HepG2 (cell line): Measurements from ENCODE around the gene HYCC2. TPM values are rescaled to one million over a fixed set of nuclear protein-coding genes. Genes with fewer than 3 reads are reported as not detected.

Source experiments
- BHLHE40 ChIP-seq: IDR thresholded peaks from 2 replicates; pipeline ENCODE4 v1.6.1; 2011; ENCODE audit warnings: low read length, improper control_type of control experiment
- HNRNPH1 ChIP-seq: fragments of 200-400 bp; formaldehyde crosslinking; optimal IDR thresholded peaks from 2 replicates; pipeline ENCODE3; 2017; ENCODE audit warnings: mild to moderate bottlenecking, low read depth, low read length
- ISX ChIP-seq: sonication (generic); formaldehyde crosslinking; conservative IDR thresholded peaks from 2 replicates; pipeline ENCODE4 v1.5.0; 2020; ENCODE audit warnings: missing genetic modification reagents
- NFE2L1 ChIP-seq: sonication (generic); formaldehyde crosslinking; IDR thresholded peaks from 2 replicates; pipeline ENCODE4 v1.4.0; 2020; ENCODE audit warnings: missing genetic modification reagents, mild to moderate bottlenecking, borderline replicate concordance
- NFYC ChIP-seq: IDR thresholded peaks from 2 replicates; pipeline ENCODE4 v1.6.1; 2016; ENCODE audit warnings: missing genetic modification reagents, missing compliant biosample characterization
- PAXIP1 ChIP-seq: sonication (generic); formaldehyde crosslinking; conservative IDR thresholded peaks from 2 replicates; pipeline ENCODE4 v1.4.0; 2020; ENCODE audit warnings: mild to moderate bottlenecking, missing genetic modification reagents, moderate library complexity
- PITX1 ChIP-seq: sonication (generic); formaldehyde crosslinking; IDR thresholded peaks from 2 replicates; pipeline ENCODE4 v1.5.1; 2020; ENCODE audit warnings: mild to moderate bottlenecking, missing genetic modification reagents
- PRDM4 ChIP-seq: sonication (generic); formaldehyde crosslinking; IDR thresholded peaks from 2 replicates; pipeline ENCODE4 v1.9.0; 2021; ENCODE audit warnings: missing genetic modification reagents, borderline replicate concordance
- YY1 ChIP-seq: IDR thresholded peaks from 2 replicates; pipeline ENCODE4 v1.6.1; 2011; ENCODE audit warnings: low read length, low read depth, moderate library complexity, mild to moderate bottlenecking; ENCODE audit not compliant: insufficient read depth, insufficient replicate concordance
- ZNF331 ChIP-seq: sonication (generic); formaldehyde crosslinking; IDR thresholded peaks from 2 replicates; pipeline ENCODE4 v1.4.0; 2020; ENCODE audit warnings: missing genetic modification reagents
- ZNF883 ChIP-seq: sonication (generic); formaldehyde crosslinking; IDR thresholded peaks from 2 replicates; pipeline ENCODE4 v1.5.1; 2020; ENCODE audit warnings: mild to moderate bottlenecking, missing genetic modification reagents; ENCODE audit errors: not compliant biosample characterization
- ZSCAN9 ChIP-seq: IDR thresholded peaks from 2 replicates; pipeline ENCODE4 v1.6.1; 2016; ENCODE audit warnings: borderline replicate concordance
- polyA plus RNA-seq, 8 experiments: library from polyadenylated mRNA; depleted of rRNA in 3 of 8; stranded (reverse) in 7 of 8; unstranded in 1 of 8; fragments of >200 nt; fragmentation: Illumina TruSeq in 4 of 8; extraction: Trizol in 4 of 8; gene quantifications; 2 replicates each; pipeline versions ENCODE4 v1.2.1 to v1.2.3, GENCODE V29; 2011 to 2016; ENCODE audit warnings: low read depth in 4 of 8, missing spikeins in 1 of 8, mixed read lengths in 1 of 8; ENCODE audit not compliant: insufficient read depth in 1 of 8
- total RNA-seq, 5 experiments: library from RNA; depleted of rRNA; stranded (reverse); fragments of >200 nt; fragmentation: Illumina TruSeq; extraction: Trizol; gene quantifications; 2 replicates each; pipeline ENCODE4 v1.2.3, GENCODE V29; 2016; ENCODE audit warnings: low read depth in 1 of 5
- TF ChIP-seq, protein P1 (sequence below): sonication (generic); formaldehyde crosslinking; IDR thresholded peaks from 2 replicates; pipeline ENCODE4 v1.4.0; 2020; ENCODE audit warnings: missing genetic modification reagents
- TF ChIP-seq, protein P2 (sequence below): sonication (generic); formaldehyde crosslinking; IDR thresholded peaks from 2 replicates; pipeline ENCODE4 v1.5.0; 2020; ENCODE audit warnings: missing genetic modification reagents

HYCC2 gene
- total and polyA plus RNA-seq, 2 of the 13 experiments (the other 11 are each of a cell fraction or from before 2014, with no cell fraction given) = 4.7 to 13.9 TPM

DNA sequence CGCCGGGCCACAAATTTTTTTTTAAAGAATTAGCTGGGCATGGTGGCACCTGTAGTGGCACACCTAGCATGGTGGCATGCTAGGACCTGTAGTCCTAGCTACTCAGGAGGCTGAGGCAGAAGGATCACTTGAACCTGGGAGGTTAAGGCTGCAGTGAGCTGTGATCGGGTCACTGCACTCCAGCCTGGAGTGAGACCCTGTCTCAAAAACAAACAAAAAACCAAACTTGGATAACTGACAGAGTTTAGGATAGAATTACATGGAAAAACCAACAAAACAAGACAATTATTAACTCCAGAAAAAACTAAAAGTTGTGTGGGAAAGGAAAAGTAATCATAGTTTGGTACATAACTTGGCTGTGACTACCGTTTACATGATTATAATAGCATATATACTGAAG is 42.9 kb upstream of the HYCC2 start (continued):
- no peak for TF ChIP-seq NFE2L1
- no peak for TF ChIP-seq PITX1
- TF ChIP-seq PAXIP1 = peak; percentile 73
- TF ChIP-seq, protein P1, sequence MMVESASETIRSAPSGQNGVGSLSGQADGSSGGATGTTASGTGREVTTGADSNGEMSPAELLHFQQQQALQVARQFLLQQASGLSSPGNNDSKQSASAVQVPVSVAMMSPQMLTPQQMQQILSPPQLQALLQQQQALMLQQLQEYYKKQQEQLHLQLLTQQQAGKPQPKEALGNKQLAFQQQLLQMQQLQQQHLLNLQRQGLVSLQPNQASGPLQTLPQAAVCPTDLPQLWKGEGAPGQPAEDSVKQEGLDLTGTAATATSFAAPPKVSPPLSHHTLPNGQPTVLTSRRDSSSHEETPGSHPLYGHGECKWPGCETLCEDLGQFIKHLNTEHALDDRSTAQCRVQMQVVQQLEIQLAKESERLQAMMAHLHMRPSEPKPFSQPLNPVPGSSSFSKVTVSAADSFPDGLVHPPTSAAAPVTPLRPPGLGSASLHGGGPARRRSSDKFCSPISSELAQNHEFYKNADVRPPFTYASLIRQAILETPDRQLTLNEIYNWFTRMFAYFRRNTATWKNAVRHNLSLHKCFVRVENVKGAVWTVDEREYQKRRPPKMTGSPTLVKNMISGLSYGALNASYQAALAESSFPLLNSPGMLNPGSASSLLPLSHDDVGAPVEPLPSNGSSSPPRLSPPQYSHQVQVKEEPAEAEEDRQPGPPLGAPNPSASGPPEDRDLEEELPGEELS (CRISPR knock-in tag) = peak; percentile 50; the same call in 1 of the 2 replicates
- TF ChIP-seq YY1 = no peak
- TF ChIP-seq, protein P2, sequence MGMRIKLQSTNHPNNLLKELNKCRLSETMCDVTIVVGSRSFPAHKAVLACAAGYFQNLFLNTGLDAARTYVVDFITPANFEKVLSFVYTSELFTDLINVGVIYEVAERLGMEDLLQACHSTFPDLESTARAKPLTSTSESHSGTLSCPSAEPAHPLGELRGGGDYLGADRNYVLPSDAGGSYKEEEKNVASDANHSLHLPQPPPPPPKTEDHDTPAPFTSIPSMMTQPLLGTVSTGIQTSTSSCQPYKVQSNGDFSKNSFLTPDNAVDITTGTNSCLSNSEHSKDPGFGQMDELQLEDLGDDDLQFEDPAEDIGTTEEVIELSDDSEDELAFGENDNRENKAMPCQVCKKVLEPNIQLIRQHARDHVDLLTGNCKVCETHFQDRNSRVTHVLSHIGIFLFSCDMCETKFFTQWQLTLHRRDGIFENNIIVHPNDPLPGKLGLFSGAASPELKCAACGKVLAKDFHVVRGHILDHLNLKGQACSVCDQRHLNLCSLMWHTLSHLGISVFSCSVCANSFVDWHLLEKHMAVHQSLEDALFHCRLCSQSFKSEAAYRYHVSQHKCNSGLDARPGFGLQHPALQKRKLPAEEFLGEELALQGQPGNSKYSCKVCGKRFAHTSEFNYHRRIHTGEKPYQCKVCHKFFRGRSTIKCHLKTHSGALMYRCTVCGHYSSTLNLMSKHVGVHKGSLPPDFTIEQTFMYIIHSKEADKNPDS = no peak
- no peak for TF ChIP-seq ZSCAN9
- no peak for TF ChIP-seq HNRNPH1
- no peak for TF ChIP-seq PRDM4
- peak; percentile 26; the same call in 1 of the 2 replicates for TF ChIP-seq ZNF331
- TF ChIP-seq ISX (CRISPR knock-in tag) = no peak
- TF ChIP-seq NFYC (CRISPR knock-in tag) = no peak
- no peak for TF ChIP-seq BHLHE40
- TF ChIP-seq ZNF883 (CRISPR knock-in tag) = no peak
